PFSK-1 (cell line): ENCODE data around the gene PIK3CG.

ENCODE experiments used
- FOXP2 ChIP-seq: optimal IDR thresholded peaks from 2 replicates; pipeline ENCODE3; 2011; ENCODE audit warnings: borderline replicate concordance, control low read depth, inconsistent platforms; ENCODE audit not compliant: insufficient read depth; ENCODE audit errors: extremely low read length, extremely low read depth
- POLR2AphosphoS5 ChIP-seq: IDR thresholded peaks from 2 replicates; pipeline ENCODE4 v1.6.1; 2012; ENCODE audit warnings: low read depth, mild to moderate bottlenecking, control low read depth, low read length, moderate library complexity
- SIN3A ChIP-seq: IDR thresholded peaks from 2 replicates; pipeline ENCODE4 v1.6.1; 2012; ENCODE audit warnings: mild to moderate bottlenecking, low read length, moderate library complexity, borderline replicate concordance; ENCODE audit not compliant: insufficient read depth
- TAF1 ChIP-seq: IDR thresholded peaks from 2 replicates; pipeline ENCODE4 v1.6.1; 2012; ENCODE audit warnings: low read length, control low read depth, borderline replicate concordance; ENCODE audit not compliant: insufficient read depth
- TF ChIP-seq, protein P1 (sequence below), 2 experiments: IDR thresholded peaks; 2 replicates each; pipeline versions ENCODE4 v1.6.1 to v1.8.0; 2011 to 2012; ENCODE audit warnings: low read depth in 2 of 2, low read length in 2 of 2, control low read depth in 1 of 2, inconsistent platforms in 1 of 2, mild to moderate bottlenecking in 1 of 2, moderate library complexity in 1 of 2; ENCODE audit not compliant: insufficient read depth in 1 of 2

The PIK3CG gene

DNA sequence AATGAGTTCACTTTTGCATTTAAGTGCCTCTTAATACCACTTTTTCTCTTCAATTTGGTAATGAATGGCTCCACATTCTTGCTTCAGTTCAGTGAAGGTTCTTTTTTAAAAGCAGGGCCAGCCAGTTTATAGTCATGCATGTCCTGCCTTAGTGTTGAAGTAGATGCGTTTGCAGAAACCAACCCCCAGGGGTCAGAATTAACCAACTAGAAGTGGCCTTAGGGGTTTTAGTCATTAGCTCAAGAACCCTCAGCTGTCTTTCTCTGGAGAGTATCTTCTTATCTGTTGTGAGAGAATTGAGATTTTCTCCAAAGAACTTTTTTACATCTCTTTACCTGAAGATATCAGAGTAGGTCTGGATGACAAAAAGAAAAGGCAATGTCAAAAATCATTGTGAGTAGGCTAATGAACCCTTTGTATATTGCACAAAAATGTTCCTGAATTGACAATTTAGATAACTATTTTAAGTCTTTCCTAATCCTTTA, 82.2 kb downstream of the PIK3CG start:
- TF ChIP-seq FOXP2 (no peak), POLR2AphosphoS5 (no peak), SIN3A (no peak), TAF1 (no peak)
- TF ChIP-seq, protein P1, sequence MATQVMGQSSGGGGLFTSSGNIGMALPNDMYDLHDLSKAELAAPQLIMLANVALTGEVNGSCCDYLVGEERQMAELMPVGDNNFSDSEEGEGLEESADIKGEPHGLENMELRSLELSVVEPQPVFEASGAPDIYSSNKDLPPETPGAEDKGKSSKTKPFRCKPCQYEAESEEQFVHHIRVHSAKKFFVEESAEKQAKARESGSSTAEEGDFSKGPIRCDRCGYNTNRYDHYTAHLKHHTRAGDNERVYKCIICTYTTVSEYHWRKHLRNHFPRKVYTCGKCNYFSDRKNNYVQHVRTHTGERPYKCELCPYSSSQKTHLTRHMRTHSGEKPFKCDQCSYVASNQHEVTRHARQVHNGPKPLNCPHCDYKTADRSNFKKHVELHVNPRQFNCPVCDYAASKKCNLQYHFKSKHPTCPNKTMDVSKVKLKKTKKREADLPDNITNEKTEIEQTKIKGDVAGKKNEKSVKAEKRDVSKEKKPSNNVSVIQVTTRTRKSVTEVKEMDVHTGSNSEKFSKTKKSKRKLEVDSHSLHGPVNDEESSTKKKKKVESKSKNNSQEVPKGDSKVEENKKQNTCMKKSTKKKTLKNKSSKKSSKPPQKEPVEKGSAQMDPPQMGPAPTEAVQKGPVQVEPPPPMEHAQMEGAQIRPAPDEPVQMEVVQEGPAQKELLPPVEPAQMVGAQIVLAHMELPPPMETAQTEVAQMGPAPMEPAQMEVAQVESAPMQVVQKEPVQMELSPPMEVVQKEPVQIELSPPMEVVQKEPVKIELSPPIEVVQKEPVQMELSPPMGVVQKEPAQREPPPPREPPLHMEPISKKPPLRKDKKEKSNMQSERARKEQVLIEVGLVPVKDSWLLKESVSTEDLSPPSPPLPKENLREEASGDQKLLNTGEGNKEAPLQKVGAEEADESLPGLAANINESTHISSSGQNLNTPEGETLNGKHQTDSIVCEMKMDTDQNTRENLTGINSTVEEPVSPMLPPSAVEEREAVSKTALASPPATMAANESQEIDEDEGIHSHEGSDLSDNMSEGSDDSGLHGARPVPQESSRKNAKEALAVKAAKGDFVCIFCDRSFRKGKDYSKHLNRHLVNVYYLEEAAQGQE (IDR thresholded peaks at IDR 0.05; ENCODE audit: insufficient read depth in 1 of 2, low read depth in 2 of 2, low read length in 2 of 2) = no peak

DNA sequence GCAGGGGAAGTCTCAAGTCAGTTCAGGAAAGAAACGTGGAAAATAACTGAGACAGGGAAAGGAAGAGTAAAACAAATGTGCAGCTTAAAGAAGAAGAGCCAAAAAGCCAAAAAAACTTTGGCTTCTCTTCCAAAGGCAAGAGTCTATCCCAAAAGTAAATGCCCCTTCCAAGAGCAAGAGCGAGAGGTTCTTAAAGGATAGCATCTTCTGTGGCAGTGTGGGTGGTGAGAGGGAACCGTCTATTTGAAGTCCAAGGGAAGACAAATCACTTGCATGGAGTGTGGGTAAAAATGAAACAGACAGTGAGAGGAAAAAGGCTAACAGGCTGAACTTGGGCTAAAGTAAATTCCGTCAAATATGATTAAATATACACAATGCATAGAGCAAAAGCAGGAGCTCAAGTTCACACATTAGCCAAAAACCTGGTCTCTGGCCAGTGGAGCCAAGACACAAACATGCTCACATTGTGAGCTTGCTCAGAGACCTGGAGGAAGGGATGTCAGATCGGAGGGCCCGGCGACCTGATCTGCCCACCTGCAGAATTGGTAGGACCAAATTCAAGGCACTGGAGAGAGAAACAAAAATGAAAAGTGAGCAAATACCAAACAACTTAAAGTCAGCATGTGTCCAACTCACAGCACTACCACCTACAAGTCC, 87.0 kb downstream of the PIK3CG start:
- TF ChIP-seq SIN3A (no peak), TAF1 (no peak), POLR2AphosphoS5 (no peak), FOXP2 (no peak)
- TF ChIP-seq, protein P1 (IDR thresholded peaks at IDR 0.05; ENCODE audit: insufficient read depth in 1 of 2, low read depth in 2 of 2, low read length in 2 of 2) = no peak

- TF ChIP-seq TAF1 (no peak), FOXP2 (no peak), SIN3A (no peak), POLR2AphosphoS5 (no peak)
- TF ChIP-seq, protein P1 (IDR thresholded peaks at IDR 0.05; ENCODE audit: insufficient read depth in 1 of 2, low read depth in 2 of 2, low read length in 2 of 2) = no peak
Measured at GRCh38 chr7:106952658-106953231, 87.7 kb downstream of the PIK3CG start.

GRCh38 chr7:106954840-106955239, 89.8 kb downstream of the PIK3CG start:
- TF ChIP-seq, protein P1 (IDR thresholded peaks at IDR 0.05; ENCODE audit: insufficient read depth in 1 of 2, low read depth in 2 of 2, low read length in 2 of 2) = no peak
- TF ChIP-seq TAF1 (no peak), FOXP2 (no peak), SIN3A (no peak), POLR2AphosphoS5 (no peak)
